ENCODE measurements around the gene CCDC102B.
"Not testable (repeated sequence)": the region's sequence is repeated elsewhere in the genome, so short reads cannot be mapped to it uniquely, and the experiment has no call there.

CCDC102B gene

GRCh38 chr18:68909579-68909978 lies 111.7 kb downstream of the CCDC102B start:
- DNase-seq (ENCODE audit: low read depth in 2 of 2): no peak

DNA sequence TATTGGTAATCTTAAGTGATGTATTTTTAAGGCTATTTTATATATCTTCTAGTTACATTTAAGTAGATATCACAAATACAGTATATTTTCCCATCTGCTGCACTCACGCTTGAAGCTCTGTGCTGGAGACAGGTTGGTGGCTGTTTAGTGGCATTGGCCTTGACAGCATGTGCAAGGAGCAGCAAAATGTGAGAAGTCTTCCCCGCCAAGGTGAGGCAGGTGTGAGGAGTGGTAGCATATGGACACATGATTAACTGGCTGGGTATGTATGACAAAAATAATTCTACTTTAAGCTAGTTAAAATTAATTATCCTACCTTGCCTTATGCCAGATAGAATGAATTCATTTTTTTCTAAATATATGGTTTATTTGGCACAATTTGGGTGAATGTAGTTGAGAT lies 117.2 kb downstream of the CCDC102B start:
- DNase-seq (ENCODE audit: low read depth in 2 of 2): no peak

GRCh38 chr18:68916734-68917133 lies 118.9 kb downstream of the CCDC102B start:
- no peak for DNase-seq (ENCODE audit: low read depth in 2 of 2)

- no peak for DNase-seq (ENCODE audit: low read depth in 2 of 2)
Observed at GRCh38 chr18:68918216-68918615, 120.3 kb downstream of the CCDC102B start.

- no peak for DNase-seq (ENCODE audit: low read depth in 2 of 2)
Observed at GRCh38 chr18:68919900-68920299, 122.0 kb downstream of the CCDC102B start.

GRCh38 chr18:68922392-68922791 lies 124.5 kb downstream of the CCDC102B start:
- no peak for DNase-seq (ENCODE audit: low read depth in 2 of 2)

DNA sequence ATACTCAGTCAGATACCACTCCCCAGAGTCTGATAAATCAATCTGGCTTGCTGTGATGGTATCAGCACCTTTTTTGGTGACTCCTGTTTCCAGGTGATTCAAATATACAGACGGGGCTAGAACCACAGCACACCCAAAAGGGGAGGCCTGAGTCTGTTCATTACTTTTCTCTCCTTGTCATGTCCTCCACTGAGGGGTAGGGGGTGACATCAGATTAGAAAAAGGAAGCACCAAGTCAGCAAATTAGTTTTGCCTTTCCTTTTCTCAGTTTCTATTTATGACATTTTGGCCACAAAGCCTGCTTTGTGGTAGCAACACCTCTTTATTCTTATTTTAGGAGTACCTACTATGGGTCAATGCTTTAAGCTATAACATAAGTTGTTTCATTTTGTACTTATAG lies 127.4 kb downstream of the CCDC102B start:
- no peak for DNase-seq (ENCODE audit: low read depth in 2 of 2)

DNA sequence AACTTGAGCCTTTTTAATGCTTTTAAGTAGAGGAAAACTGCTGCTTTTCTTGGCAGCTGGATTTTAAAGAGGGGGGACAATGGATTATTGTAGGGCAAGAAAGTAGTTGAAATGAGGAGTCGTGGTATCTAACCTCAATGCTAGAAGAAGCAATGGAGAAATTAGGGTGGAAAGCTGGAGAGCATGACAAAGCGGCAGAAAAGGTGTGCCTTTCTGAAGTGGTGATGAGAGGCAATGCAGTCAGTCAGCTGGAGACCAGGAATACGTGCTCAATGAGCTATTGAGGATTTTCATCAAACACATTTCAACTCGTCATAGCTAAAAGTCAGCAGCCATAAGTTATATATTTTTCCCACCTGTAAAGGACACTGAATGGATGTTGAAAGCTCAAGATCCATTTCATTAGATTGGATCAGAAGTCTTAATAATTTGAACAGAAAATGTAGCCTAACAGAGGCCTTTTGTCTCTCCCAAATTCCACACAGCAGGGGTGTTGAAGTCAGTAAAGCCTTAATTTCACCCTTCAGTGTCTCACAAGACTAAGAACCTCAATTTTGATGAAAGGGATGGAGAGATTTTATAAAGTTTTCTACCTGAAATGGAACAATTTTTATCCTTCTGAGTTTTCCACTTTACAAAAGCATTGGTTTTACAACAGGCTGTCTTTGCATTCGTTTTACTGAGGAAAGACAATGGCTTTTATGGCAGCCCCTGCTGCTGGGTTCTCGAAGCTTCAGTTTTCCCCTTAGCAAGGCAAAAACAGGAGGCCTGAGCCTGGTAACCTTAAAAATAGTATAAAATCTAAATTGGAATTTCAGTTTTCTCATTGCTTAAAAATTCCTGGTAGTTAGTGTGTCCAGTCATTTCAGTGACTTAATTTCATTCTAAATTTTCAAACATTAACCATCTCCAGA lies 131.1 kb downstream of the CCDC102B start:
- no peak for DNase-seq (ENCODE audit: low read depth in 2 of 2)

DNA sequence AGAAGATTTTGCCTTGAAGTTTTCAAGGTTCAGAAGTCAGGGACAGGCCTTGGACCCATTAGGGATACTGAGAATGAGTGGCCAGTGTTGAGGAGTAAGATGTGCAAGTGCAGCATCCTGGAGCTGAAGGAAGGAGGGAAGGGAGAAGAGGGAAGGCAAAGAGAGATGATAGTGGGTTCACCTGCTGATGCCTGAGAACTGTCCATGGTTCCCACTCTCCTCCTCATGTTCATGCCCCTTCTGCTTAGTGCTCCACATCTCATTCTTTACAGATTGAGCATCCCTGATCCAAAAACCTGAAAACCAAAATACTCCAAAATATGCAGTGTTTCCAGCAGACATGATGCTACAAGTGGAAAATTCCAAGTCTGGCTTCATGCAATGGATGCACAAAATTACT lies 137.8 kb downstream of the CCDC102B start:
- no peak for DNase-seq (ENCODE audit: low read depth in 2 of 2)

DNA sequence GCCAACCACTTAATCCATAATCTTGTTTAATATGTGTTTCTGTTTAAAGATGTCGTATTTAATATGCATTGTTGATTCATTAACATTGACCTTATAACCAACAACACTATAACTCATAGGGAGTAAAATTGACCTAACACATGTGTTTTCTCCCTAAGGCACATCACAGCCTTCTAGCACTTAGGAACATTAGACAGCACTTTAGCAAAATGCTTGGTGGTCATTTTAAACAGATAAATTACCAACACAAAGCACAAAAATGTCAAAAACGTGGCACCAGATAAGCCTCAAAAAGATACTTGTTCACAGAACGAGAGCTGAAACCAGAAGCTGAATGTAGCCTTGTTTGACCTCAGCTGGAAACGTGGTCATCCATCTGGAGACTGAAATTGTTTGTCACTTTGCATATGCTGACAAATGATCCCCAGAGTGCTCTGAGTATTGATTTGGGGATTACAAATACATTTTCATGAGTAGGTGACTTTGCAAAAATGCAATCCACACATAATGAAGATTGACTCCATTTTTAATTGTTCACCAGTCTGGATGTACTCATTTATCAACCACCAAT lies 139.2 kb downstream of the CCDC102B start:
- DNase-seq (ENCODE audit: low read depth in 2 of 2): no peak

- DNase-seq (ENCODE audit: low read depth in 2 of 2): no peak
Observed at GRCh38 chr18:68940039-68940438, 142.2 kb downstream of the CCDC102B start.

DNA sequence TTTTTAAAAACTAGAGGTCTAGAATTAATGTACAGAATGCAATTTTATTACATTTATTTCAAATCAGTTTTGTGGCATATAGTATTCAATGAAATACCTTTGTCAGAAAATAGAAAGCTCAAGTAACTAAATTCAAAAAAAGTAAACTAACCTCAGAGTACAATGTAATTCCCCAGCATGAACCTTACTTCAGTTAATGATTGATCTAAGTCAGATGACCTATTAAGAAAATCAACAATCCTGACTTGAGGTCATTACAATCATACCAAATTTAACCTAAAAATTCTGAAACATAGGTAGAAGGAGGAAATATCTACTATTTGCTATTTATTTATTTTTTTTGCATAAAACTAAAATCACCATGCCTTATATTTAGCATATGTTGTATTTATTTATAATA lies 142.9 kb downstream of the CCDC102B start:
- DNase-seq (ENCODE audit: low read depth in 2 of 2): no peak

GRCh38 chr18:68942230-68942629 lies 144.3 kb downstream of the CCDC102B start:
- DNase-seq (ENCODE audit: low read depth in 2 of 2): no peak

GRCh38 chr18:68943861-68944260 lies 146.0 kb downstream of the CCDC102B start:
- DNase-seq (ENCODE audit: low read depth in 2 of 2): not testable (repeated sequence)

GRCh38 chr18:68944330-68944729 lies 146.4 kb downstream of the CCDC102B start:
- DNase-seq (ENCODE audit: low read depth in 2 of 2): no peak

DNA sequence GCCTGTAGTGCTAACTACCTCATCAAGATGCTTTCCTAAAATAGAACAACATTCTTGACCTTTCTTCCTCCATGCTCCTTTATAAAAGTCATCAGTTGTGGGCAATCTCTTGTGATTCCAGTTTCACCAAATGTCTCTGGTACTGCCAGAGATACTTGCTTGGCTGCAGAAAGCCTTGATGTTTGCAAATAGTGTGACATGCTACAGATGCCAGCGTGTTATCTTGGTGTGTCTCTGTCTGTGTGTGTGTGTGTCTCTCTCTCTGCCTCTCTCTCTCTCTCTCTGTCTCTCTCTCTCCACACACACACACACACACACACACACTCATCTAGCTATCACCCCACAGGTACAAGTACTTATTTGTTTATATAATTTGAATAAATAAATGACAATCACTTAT lies 146.9 kb downstream of the CCDC102B start:
- DNase-seq (ENCODE audit: low read depth in 2 of 2): no peak

DNA sequence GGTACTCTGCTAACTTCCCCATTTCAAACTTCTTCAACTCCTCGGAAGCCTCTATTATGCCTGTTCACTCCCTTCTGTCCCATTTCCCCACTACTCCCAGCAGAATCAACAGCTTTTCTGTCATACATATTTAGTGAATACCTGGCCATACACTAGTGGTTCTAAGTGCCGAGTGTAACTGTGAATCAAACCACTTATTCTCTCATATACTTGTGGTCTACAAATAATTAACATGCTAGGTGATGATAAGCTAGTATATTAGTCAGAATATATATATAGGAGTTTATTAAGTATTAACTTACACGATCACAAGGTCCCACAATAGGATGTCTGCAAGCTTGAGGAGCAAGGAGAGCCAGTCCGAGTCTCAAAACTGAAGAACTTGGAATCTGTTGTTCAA lies 150.7 kb downstream of the CCDC102B start:
- no peak for DNase-seq (ENCODE audit: low read depth in 2 of 2)

GRCh38 chr18:68954738-68955137 lies 156.9 kb downstream of the CCDC102B start:
- DNase-seq (ENCODE audit: low read depth in 2 of 2): no peak

- no peak for DNase-seq (ENCODE audit: low read depth in 2 of 2)
Observed at GRCh38 chr18:68956650-68957049, 158.8 kb downstream of the CCDC102B start.

DNA sequence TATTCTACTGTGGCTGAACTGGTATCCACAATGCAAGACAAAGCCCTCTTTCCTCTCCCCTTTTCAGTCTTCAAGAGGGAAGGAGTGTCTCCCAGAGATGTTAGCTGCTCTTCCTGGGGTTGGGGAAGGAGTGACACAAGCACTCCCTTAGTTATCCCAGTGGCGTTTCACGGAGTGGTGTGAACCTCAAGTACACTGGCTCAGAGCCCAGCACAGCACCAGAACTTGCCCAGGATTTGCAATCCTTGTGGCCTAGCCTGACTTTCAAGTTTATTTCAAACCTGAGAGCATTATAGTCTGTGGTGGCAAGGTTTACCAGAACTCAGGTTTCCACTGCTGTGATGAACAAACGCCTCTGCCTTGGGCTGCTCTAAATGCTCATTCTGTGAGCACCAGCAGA lies 162.5 kb downstream of the CCDC102B start:
- no peak for DNase-seq (ENCODE audit: low read depth in 2 of 2)

- DNase-seq (ENCODE audit: low read depth in 2 of 2): no peak
Observed at GRCh38 chr18:68962623-68963022, 164.7 kb downstream of the CCDC102B start.

DNA sequence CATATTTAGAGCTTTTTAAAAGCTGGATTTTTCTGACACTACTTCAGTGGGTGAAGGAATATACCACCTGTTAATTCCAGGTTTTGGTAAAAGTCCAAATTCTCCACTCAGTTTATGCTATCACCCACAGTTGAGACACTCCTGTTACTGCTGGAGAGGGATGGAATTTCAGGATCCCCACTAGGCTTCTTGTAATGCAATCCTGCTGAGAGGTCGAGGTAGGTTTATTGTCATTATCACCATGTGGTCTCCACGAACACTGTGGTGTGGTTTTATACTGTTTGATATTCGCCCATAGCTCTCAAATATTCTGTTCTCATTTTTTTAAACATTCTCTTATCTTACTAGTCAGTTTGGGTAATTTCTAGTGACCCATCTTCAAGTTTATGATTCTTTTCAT lies 167.9 kb downstream of the CCDC102B start:
- no peak for DNase-seq (ENCODE audit: low read depth in 2 of 2)

GRCh38 chr18:68969027-68969426 lies 171.1 kb downstream of the CCDC102B start:
- no peak for DNase-seq (ENCODE audit: low read depth in 2 of 2)
